ENCODE measurements around the gene EBPL.

- TF ChIP-seq SMC3 (IDR thresholded peaks at IDR 0.05) (no peak), CTCF (IDR thresholded peaks at IDR 0.05) (no peak), NPAS2 (CRISPR knock-in tag; IDR thresholded peaks at IDR 0.05; ENCODE audit: borderline replicate concordance) (no peak), RNF2 (IDR thresholded peaks at IDR 0.05; ENCODE audit: borderline replicate concordance, low read depth) (no peak), NFE2L2 (conservative IDR thresholded peaks at IDR 0.05; ENCODE audit: low read length) (no peak), BHLHE40 (IDR thresholded peaks at IDR 0.05; ENCODE audit: low read depth, low read length) (no peak), POLR2A (IDR thresholded peaks at IDR 0.05; ENCODE audit: low read length) (no peak), CEBPB (IDR thresholded peaks at IDR 0.05) (no peak), MAZ (IDR thresholded peaks at IDR 0.05; ENCODE audit: borderline replicate concordance, low read depth, low read length) (no peak), CHD2 (IDR thresholded peaks at IDR 0.05; ENCODE audit: low read length, partially characterized antibody) (no peak), SREBF2 (IDR thresholded peaks at IDR 0.05) (no peak)
These were observed 23.5 kb downstream of the EBPL start for GRCh38 chr13:49667773-49668172.

Data from A549 (cell line).